ENCODE data around the gene EHBP1L1.

DNA sequence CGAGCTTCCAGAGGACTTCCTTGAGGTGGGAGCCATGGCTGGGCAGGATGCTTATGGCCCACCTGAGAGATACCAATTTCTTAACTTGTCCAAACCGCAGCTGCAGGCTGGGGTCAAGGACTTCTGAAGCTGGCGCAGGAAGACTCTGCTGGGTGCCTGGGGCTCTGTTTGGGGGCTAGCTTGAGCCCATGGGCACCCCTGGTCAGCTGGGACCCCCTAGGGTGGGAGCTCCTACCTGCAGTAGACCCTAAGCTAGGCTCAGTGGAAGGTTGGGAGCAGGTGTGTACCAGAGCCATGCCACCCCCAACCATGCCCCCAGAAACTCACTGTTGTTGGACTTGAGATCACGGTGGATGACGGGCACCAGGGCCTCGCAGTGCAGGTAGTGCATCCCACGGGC is 36.8 kb downstream of the EHBP1L1 start:
- TF ChIP-seq POLR2AphosphoS5 (IDR thresholded peaks at IDR 0.05; ENCODE audit: low read depth, low read length) (no peak), POLR2A (IDR thresholded peaks at IDR 0.05; ENCODE audit: low read depth, low read length) (no peak)

Data from GM12891 (cell line).